HG02938 (cell line): ENCODE measurements around the gene TMBIM6.
"Not testable (repeated sequence)": the region's sequence is repeated elsewhere in the genome, so short reads cannot be mapped to it uniquely, and the experiment has no call there.

ENCODE experiments used
- ATAC-seq: cut with Tn5 transposase; IDR thresholded peaks from one replicate; pipeline ENCODE4 v1.9.1; 2021; ENCODE audit warnings: mild to moderate bottlenecking, moderate library complexity; ENCODE audit not compliant: unreplicated experiment

TMBIM6 gene

GRCh38 chr12:49740930-49741881, at the start of gene TMBIM6:
TMBIM6 (plus strand) TSS chr12:49741557; CDS start chr12:49752494, 10,937 bp downstream.
- ATAC-seq: peak; percentile 90

- ATAC-seq: no peak
These were observed 48.5 kb upstream of the TMBIM6 start for GRCh38 chr12:49692851-49693250.

GRCh38 chr12:49693931-49694444, 47.4 kb upstream of the TMBIM6 start:
- ATAC-seq: no peak

GRCh38 chr12:49696723-49697122, 44.6 kb upstream of the TMBIM6 start:
- no peak for ATAC-seq

GRCh38 chr12:49697808-49698207, 43.5 kb upstream of the TMBIM6 start:
- ATAC-seq: no peak

- ATAC-seq: peak; percentile 64
These were observed 42.5 kb upstream of the TMBIM6 start for GRCh38 chr12:49698619-49699545.

GRCh38 chr12:49702009-49702408, 39.3 kb upstream of the TMBIM6 start:
- no peak for ATAC-seq

GRCh38 chr12:49702676-49703215, 38.6 kb upstream of the TMBIM6 start:
- no peak for ATAC-seq

GRCh38 chr12:49703647-49704137, 37.7 kb upstream of the TMBIM6 start:
- ATAC-seq: no peak

- no peak for ATAC-seq
These were observed 35.8 kb upstream of the TMBIM6 start for GRCh38 chr12:49705479-49706134.

- peak; percentile 13 for ATAC-seq
These were observed 34.8 kb upstream of the TMBIM6 start for GRCh38 chr12:49706351-49707127.

- ATAC-seq: peak; percentile 77
These were observed 34.1 kb upstream of the TMBIM6 start, which contains the start of gene FMNL3 for GRCh38 chr12:49707128-49707811. FMNL3 (minus strand) TSS chr12:49707405; CDS start chr12:49707180, 225 bp downstream.

- ATAC-seq: no peak
These were observed 33.6 kb upstream of the TMBIM6 start for GRCh38 chr12:49707812-49708147.

- ATAC-seq: no peak
These were observed 32.5 kb upstream of the TMBIM6 start for GRCh38 chr12:49708851-49709250.

GRCh38 chr12:49713952-49714351, 27.4 kb upstream of the TMBIM6 start:
- ATAC-seq: not testable (repeated sequence)

- peak; percentile 58 for ATAC-seq
These were observed 24.8 kb upstream of the TMBIM6 start for GRCh38 chr12:49716553-49716952.

GRCh38 chr12:49717800-49718199, 23.6 kb upstream of the TMBIM6 start:
- not testable (repeated sequence) for ATAC-seq

- no peak for ATAC-seq
These were observed 21.1 kb upstream of the TMBIM6 start for GRCh38 chr12:49720214-49720613.

- not testable (repeated sequence) for ATAC-seq
These were observed 20.0 kb upstream of the TMBIM6 start for GRCh38 chr12:49721355-49721754.
